H9 (cell line): ENCODE data around the gene UBXN11. TPM values are rescaled to one million over a fixed set of nuclear protein-coding genes. Genes with fewer than 3 reads are reported as not detected.

Source experiments
- DNase-seq: peaks from one replicate; pipeline ENCODE4 v3.0.0-alpha.2; 2017
- H2AFZ ChIP-seq: one replicate; pipeline ENCODE4 v1.6.1; 2013; ENCODE audit warnings: mild to moderate bottlenecking, low read length, control low read depth, moderate library complexity
- H2AK5ac ChIP-seq: 2 replicates; pipeline ENCODE4 v1.6.1; 2013; ENCODE audit warnings: low read length, control low read depth, mixed read lengths; ENCODE audit not compliant: insufficient read length
- H2BK120ac ChIP-seq: one replicate; pipeline ENCODE4 v1.6.1; 2013; ENCODE audit warnings: low read depth, mild to moderate bottlenecking, low read length, control low read depth, inconsistent platforms; ENCODE audit not compliant: poor library complexity, severe bottlenecking
- H2BK12ac ChIP-seq: 2 replicates; pipeline ENCODE4 v1.6.1; 2013; ENCODE audit warnings: low read length, control low read depth, mixed read lengths, low read depth; ENCODE audit not compliant: insufficient read length
- H2BK15ac ChIP-seq: 2 replicates; pipeline ENCODE4 v1.6.1; 2013; ENCODE audit warnings: low read depth, low read length, control low read depth
- H2BK20ac ChIP-seq: one replicate; pipeline ENCODE4 v1.6.1; 2013; ENCODE audit warnings: low read depth, mild to moderate bottlenecking, low read length, control low read depth, inconsistent platforms; ENCODE audit not compliant: poor library complexity, severe bottlenecking
- H2BK5ac ChIP-seq: 2 replicates; pipeline ENCODE4 v1.6.1; 2013; ENCODE audit warnings: low read length, control low read depth, mixed read lengths; ENCODE audit not compliant: insufficient read length
- H3K14ac ChIP-seq: 2 replicates; pipeline ENCODE4 v1.6.1; 2013; ENCODE audit warnings: low read length, control low read depth; ENCODE audit not compliant: insufficient read depth
- H3K18ac ChIP-seq: 2 replicates; pipeline ENCODE4 v1.6.1; 2013; ENCODE audit warnings: low read depth, mild to moderate bottlenecking, mixed read lengths, low read length, control low read depth; ENCODE audit not compliant: insufficient read length
- H3K23ac ChIP-seq: 2 replicates; pipeline ENCODE4 v1.6.1; 2013; ENCODE audit warnings: low read length, control low read depth, mixed read lengths, low read depth; ENCODE audit not compliant: insufficient read length
- H3K23me2 ChIP-seq: 2 replicates; pipeline ENCODE4 v1.6.1; 2013; ENCODE audit warnings: low read depth, mild to moderate bottlenecking, mixed read lengths, low read length, control low read depth; ENCODE audit not compliant: insufficient read length, poor library complexity, severe bottlenecking
- H3K27ac ChIP-seq: 2 replicates; pipeline ENCODE4 v1.5.1; 2013; ENCODE audit warnings: low read length, control low read depth, mixed read lengths, low read depth; ENCODE audit not compliant: insufficient read length
- H3K27me3 ChIP-seq: 2 replicates; pipeline ENCODE4 v1.6.1; 2013; ENCODE audit warnings: low read length, control low read depth, inconsistent platforms; ENCODE audit not compliant: insufficient read depth
- H3K4ac ChIP-seq: 2 replicates; pipeline ENCODE4 v1.6.1; 2013; ENCODE audit warnings: low read depth, mild to moderate bottlenecking, control low read depth, inconsistent platforms, low read length, moderate library complexity
- H3K4me1 ChIP-seq: 2 replicates; pipeline ENCODE4 v1.6.1; 2013; ENCODE audit warnings: low read length, control low read depth, inconsistent platforms; ENCODE audit not compliant: insufficient read depth
- H3K4me2 ChIP-seq: 2 replicates; pipeline ENCODE4 v1.6.1; 2013; ENCODE audit warnings: low read length, control low read depth, mixed read lengths; ENCODE audit not compliant: insufficient read length, insufficient read depth
- H3K56ac ChIP-seq: 2 replicates; pipeline ENCODE4 v1.6.1; 2013; ENCODE audit warnings: low read depth, mild to moderate bottlenecking, mixed read lengths, low read length, control low read depth; ENCODE audit not compliant: insufficient read length
- H3K79me1 ChIP-seq: 2 replicates; pipeline ENCODE4 v1.6.1; 2013; ENCODE audit warnings: low read depth, mild to moderate bottlenecking, moderate library complexity, low read length, control low read depth, inconsistent platforms; ENCODE audit not compliant: insufficient read depth, poor library complexity, severe bottlenecking
- H3K79me2 ChIP-seq: 2 replicates; pipeline ENCODE4 v1.6.1; 2013; ENCODE audit warnings: low read length, control low read depth, inconsistent platforms; ENCODE audit not compliant: insufficient read depth
- H3K9ac ChIP-seq: 2 replicates; pipeline ENCODE4 v1.6.1; 2013; ENCODE audit warnings: low read length, control low read depth, mixed read lengths; ENCODE audit not compliant: insufficient read length; ENCODE audit errors: extremely low read depth
- H3K9me3 ChIP-seq: one replicate; pipeline ENCODE4 v1.6.1; 2013; ENCODE audit warnings: low read depth, low read length, inconsistent platforms; ENCODE audit not compliant: control insufficient read depth
- H3T11ph ChIP-seq: one replicate; pipeline ENCODE4 v1.6.1; 2013; ENCODE audit warnings: mild to moderate bottlenecking, low read length, control low read depth, inconsistent platforms
- H4K20me1 ChIP-seq: one replicate; pipeline ENCODE4 v1.6.1; 2013; ENCODE audit not compliant: control insufficient read depth, insufficient read length, insufficient read depth
- H4K5ac ChIP-seq: 2 replicates; pipeline ENCODE4 v1.6.1; 2013; ENCODE audit warnings: low read depth, mild to moderate bottlenecking, mixed read lengths, low read length, control low read depth; ENCODE audit not compliant: insufficient read length
- H4K8ac ChIP-seq: replicated peaks from 2 replicates; pipeline ENCODE4 v1.6.1; 2013; ENCODE audit warnings: low read length, control low read depth, mixed read lengths, low read depth; ENCODE audit not compliant: insufficient read length
- H4K91ac ChIP-seq: 2 replicates; pipeline ENCODE4 v1.6.1; 2013; ENCODE audit warnings: low read depth, mild to moderate bottlenecking, moderate library complexity, mixed read lengths, low read length, control low read depth; ENCODE audit not compliant: insufficient read length
- H3K27ac Mint-ChIP-seq, 3 experiments: 2 replicates in 2 of 3; 3 replicates in 1 of 3; pipeline ENCODE4 v1.8.0; 2020 to 2021; ENCODE audit warnings: mixed read lengths in 3 of 3, mild to moderate bottlenecking in 1 of 3, moderate library complexity in 1 of 3
- H3K27me3 Mint-ChIP-seq: 2 replicates; pipeline ENCODE4 v1.8.0; 2021; ENCODE audit warnings: low read depth, mild to moderate bottlenecking, moderate library complexity, mixed read lengths
- H3K36me3 Mint-ChIP-seq, 3 experiments: 2 replicates in 2 of 3; 3 replicates in 1 of 3; pipeline ENCODE4 v1.8.0; 2020 to 2021; ENCODE audit warnings: low read depth in 3 of 3, mixed read lengths in 3 of 3; ENCODE audit not compliant: insufficient read depth in 1 of 3
- H3K4me1 Mint-ChIP-seq, 2 experiments: 2 replicates each; pipeline ENCODE4 v1.8.0; 2020; ENCODE audit warnings: mixed read lengths in 2 of 2
- H3K4me3 Mint-ChIP-seq, 2 experiments: 2 replicates in 1 of 2; 3 replicates in 1 of 2; pipeline ENCODE4 v1.8.0; 2020 to 2021; ENCODE audit warnings: mild to moderate bottlenecking in 2 of 2, mixed read lengths in 2 of 2, moderate library complexity in 1 of 2
- H3K9me3 Mint-ChIP-seq, 2 experiments: 2 replicates in 1 of 2; 3 replicates in 1 of 2; pipeline ENCODE4 v1.8.0; 2020; ENCODE audit warnings: mild to moderate bottlenecking in 2 of 2, mixed read lengths in 2 of 2, moderate library complexity in 1 of 2
- CTCF ChIP-seq: fragments of 200-600 bp; sonication (generic); conservative IDR thresholded peaks from 3 replicates; pipeline ENCODE4 v1.8.0; 2021; ENCODE audit warnings: antibody characterized with exemption, mild to moderate bottlenecking
- WGBS: extraction: QIAGEN DNeasy Blood & Tissue Kit; methylation state at CpG from one replicate; pipeline ENCODE4 v1.1.7; 2013; ENCODE audit warnings: missing lambda C conversion rate, low lambda C conversion rate, mixed read lengths; ENCODE audit not compliant: insufficient read length; ENCODE audit errors: extremely low coverage; 5-methylcytosine and 5-hydroxymethylcytosine counted together
- total RNA-seq: library from RNA; stranded (reverse); gene quantifications from 2 replicates; pipeline ENCODE4 v1.2.1, GENCODE V29; 2021

Gene UBXN11
- total RNA-seq, 1 experiment from 2014 or later = 13.7 TPM

DNA sequence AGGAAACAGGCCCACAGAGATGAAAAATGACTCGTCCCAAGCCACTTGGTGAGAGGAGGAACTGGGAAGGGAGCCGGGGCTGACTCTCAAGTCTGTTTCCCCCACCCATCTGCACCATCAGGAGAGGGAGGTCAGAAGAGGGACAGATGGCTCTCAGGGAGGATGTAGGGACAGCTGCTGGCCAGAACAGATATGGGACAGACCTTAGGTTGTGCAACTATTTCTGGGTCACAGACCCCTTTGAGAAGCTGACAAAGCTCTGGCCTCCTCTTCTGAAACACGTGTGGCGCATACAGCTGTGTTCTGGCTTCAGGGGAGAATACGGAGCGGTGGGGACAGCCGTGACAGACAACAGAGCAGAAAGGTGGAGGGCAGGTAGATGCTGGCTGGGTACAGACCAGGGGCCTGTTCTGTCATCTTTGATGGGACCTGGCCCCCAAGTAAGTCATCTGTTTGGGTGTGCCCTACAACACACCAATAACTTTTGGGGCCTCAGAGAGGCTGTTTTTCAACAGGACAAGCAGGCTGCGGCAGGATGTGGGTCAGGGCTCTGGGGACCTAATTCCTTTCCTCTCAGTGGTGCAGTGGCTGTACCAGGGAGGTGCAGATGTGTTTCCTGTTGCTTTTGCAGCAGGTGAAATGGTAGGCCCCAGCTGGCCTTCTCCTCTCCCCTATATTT is 19.3 kb downstream of the UBXN11 start:
- peaks cover 40 to 53% of the 10 kb centered on the region in 2 experiments for H3K4me1 Mint-ChIP-seq

More for the DNA sequence above, 19.3 kb downstream of the UBXN11 start:
- TF ChIP-seq CTCF = no peak
- Histone ChIP-seq H2AK5ac (no peak overlapping the region), H3K14ac (no peak overlapping the region), H3K4ac (no peak overlapping the region), H4K8ac (no peak overlapping the region), H3K23me2 (no peaks in the 10 kb centered on the region), H3T11ph (no peak overlapping the region), H2BK5ac (no peak overlapping the region), H3K27me3 (no peaks in the 10 kb centered on the region), H2BK15ac (no peak overlapping the region), H4K20me1 (no peaks in the 10 kb centered on the region), H4K91ac (no peak overlapping the region), H2BK120ac (no peak overlapping the region), H3K9me3 (no peaks in the 10 kb centered on the region), H2BK20ac (no peak overlapping the region), H3K18ac (no peak overlapping the region), H3K4me2 (no peak overlapping the region), H3K23ac (no peak overlapping the region), H2BK12ac (no peak overlapping the region), H3K56ac (no peak overlapping the region), H3K4me1 (peaks cover 3% of the 10 kb centered on the region; the same call in 1 of the 2 replicates), H2AFZ (no peak overlapping the region), H3K79me2 (no peaks in the 10 kb centered on the region), H4K5ac (no peak overlapping the region), H3K27ac (no peak overlapping the region), H3K9ac (no peak overlapping the region), H3K79me1 (no peaks in the 10 kb centered on the region)
- WGBS = no CpG with 5 or more reads among the region's 8 CpGs
- Mint-ChIP-seq H3K36me3 (peaks cover 0 to 11% (median 5%) of the 10 kb centered on the region in 3 experiments; a peak in 3 of 7 replicates), H3K9me3 (no peaks in the 10 kb centered on the region; a peak in 1 of 5 replicates), H3K27ac (peak overlapping the region in 1 of 3 experiments; percentile 70; a peak in 1 of 7 replicates), H3K27me3 (no peaks in the 10 kb centered on the region; the same call in 1 of the 2 replicates), H3K4me3 (no peak overlapping the region)
- peak; percentile 24 for DNase-seq
